Astrocyte (in vitro differentiated cells and primary cell): ENCODE measurements around the gene GABBR1.

Experiments used
- CTCF ChIP-seq: IDR thresholded peaks from 2 replicates; pipeline ENCODE4 v1.5.1; 2011; ENCODE audit warnings: low read depth, mild to moderate bottlenecking, inconsistent platforms, low read length, moderate library complexity; ENCODE audit not compliant: insufficient read depth
- EZH2 ChIP-seq: IDR thresholded peaks from 2 replicates; pipeline ENCODE4 v1.6.1; 2012; ENCODE audit warnings: mild to moderate bottlenecking, low read length, inconsistent platforms; ENCODE audit not compliant: insufficient read depth

GRCh38 chr6:29625337-29625930, 7.5 kb downstream of the GABBR1 start:
- TF ChIP-seq CTCF: no peak
- no peak for TF ChIP-seq EZH2
